Astrocyte (in vitro differentiated cells and primary cell): Measurements from ENCODE around the gene EIF1B. TPM values are rescaled to one million over a fixed set of nuclear protein-coding genes. Genes with fewer than 3 reads are reported as not detected.

Experiments
- DNase-seq: peaks from one replicate; pipeline ENCODE4 v3.0.0-alpha.2; 2010; ENCODE audit warnings: low read depth
- FAIRE-seq: peaks from 2 replicates; lab custom pipeline; 2011; peaks lifted over from hg19 to GRCh38; lab: Jason Lieb, UNC
- H2AFZ ChIP-seq: 2 replicates; pipeline ENCODE4 v1.6.0; 2012; ENCODE audit warnings: low read depth, low read length, inconsistent platforms
- H3K27ac ChIP-seq: 2 replicates; pipeline ENCODE4 v1.5.1; 2011; ENCODE audit warnings: low read depth, low read length, inconsistent platforms
- H3K27me3 ChIP-seq: 2 replicates; pipeline ENCODE4 v1.6.0; 2011; ENCODE audit warnings: low read length, inconsistent platforms; ENCODE audit not compliant: insufficient read depth
- H3K36me3 ChIP-seq: 2 replicates; pipeline ENCODE4 v1.5.1; 2011; ENCODE audit warnings: low read length, inconsistent platforms; ENCODE audit not compliant: insufficient read depth
- H3K4me1 ChIP-seq: 2 replicates; pipeline ENCODE4 v1.5.1; 2011; ENCODE audit warnings: low read length, inconsistent platforms; ENCODE audit not compliant: insufficient read depth
- H3K4me2 ChIP-seq: 2 replicates; pipeline ENCODE4 v1.6.0; 2012; ENCODE audit warnings: low read length, inconsistent platforms
- H3K4me3 ChIP-seq: 2 replicates; pipeline ENCODE4 v1.5.1; 2011; ENCODE audit warnings: low read depth, mild to moderate bottlenecking, low read length, inconsistent platforms; ENCODE audit not compliant: insufficient read depth
- H3K79me2 ChIP-seq: 2 replicates; pipeline ENCODE4 v1.6.0; 2012; ENCODE audit warnings: mild to moderate bottlenecking, low read length, inconsistent platforms; ENCODE audit not compliant: insufficient read depth
- H3K9ac ChIP-seq: 2 replicates; pipeline ENCODE4 v1.6.0; 2012; ENCODE audit warnings: mild to moderate bottlenecking, low read length, inconsistent platforms
- H3K9me3 ChIP-seq: 2 replicates; pipeline ENCODE4 v1.5.1; 2012; ENCODE audit warnings: low read depth, mild to moderate bottlenecking, low read length, inconsistent platforms; ENCODE audit not compliant: insufficient read depth
- H4K20me1 ChIP-seq: 2 replicates; pipeline ENCODE4 v1.6.0; 2012; ENCODE audit warnings: low read length, inconsistent platforms; ENCODE audit not compliant: insufficient read depth
- H3K27ac Mint-ChIP-seq: one replicate; pipeline ENCODE4 v1.8.0; 2021; ENCODE audit warnings: mild to moderate bottlenecking, mixed read lengths; ENCODE audit not compliant: unreplicated experiment
- H3K27me3 Mint-ChIP-seq: one replicate; pipeline ENCODE4 v1.8.0; 2021; ENCODE audit warnings: low read depth, mixed read lengths; ENCODE audit not compliant: unreplicated experiment
- H3K36me3 Mint-ChIP-seq: one replicate; pipeline ENCODE4 v1.8.0; 2021; ENCODE audit warnings: low read depth, mixed read lengths; ENCODE audit not compliant: unreplicated experiment
- H3K4me1 Mint-ChIP-seq: one replicate; pipeline ENCODE4 v1.8.0; 2021; ENCODE audit warnings: low read depth, mixed read lengths; ENCODE audit not compliant: unreplicated experiment
- H3K4me3 Mint-ChIP-seq: one replicate; pipeline ENCODE4 v1.8.0; 2021; ENCODE audit warnings: mild to moderate bottlenecking, moderate library complexity, mixed read lengths; ENCODE audit not compliant: unreplicated experiment
- H3K9me3 Mint-ChIP-seq: one replicate; pipeline ENCODE4 v1.8.0; 2021; ENCODE audit warnings: mild to moderate bottlenecking, mixed read lengths; ENCODE audit not compliant: unreplicated experiment
- EZH2 ChIP-seq: IDR thresholded peaks from 2 replicates; pipeline ENCODE4 v1.6.1; 2012; ENCODE audit warnings: mild to moderate bottlenecking, low read length, inconsistent platforms; ENCODE audit not compliant: insufficient read depth
- total RNA-seq: library from RNA; stranded (reverse); gene quantifications from 2 replicates; pipeline ENCODE4 v1.2.1, GENCODE V29; 2021
- TF ChIP-seq, protein P1 (sequence below): IDR thresholded peaks from 2 replicates; pipeline ENCODE4 v1.5.1; 2011; ENCODE audit warnings: low read depth, mild to moderate bottlenecking, inconsistent platforms, low read length, moderate library complexity; ENCODE audit not compliant: insufficient read depth

Gene EIF1B
- total RNA-seq, 1 donor from 2014 or later = 62.5 TPM

DNA sequence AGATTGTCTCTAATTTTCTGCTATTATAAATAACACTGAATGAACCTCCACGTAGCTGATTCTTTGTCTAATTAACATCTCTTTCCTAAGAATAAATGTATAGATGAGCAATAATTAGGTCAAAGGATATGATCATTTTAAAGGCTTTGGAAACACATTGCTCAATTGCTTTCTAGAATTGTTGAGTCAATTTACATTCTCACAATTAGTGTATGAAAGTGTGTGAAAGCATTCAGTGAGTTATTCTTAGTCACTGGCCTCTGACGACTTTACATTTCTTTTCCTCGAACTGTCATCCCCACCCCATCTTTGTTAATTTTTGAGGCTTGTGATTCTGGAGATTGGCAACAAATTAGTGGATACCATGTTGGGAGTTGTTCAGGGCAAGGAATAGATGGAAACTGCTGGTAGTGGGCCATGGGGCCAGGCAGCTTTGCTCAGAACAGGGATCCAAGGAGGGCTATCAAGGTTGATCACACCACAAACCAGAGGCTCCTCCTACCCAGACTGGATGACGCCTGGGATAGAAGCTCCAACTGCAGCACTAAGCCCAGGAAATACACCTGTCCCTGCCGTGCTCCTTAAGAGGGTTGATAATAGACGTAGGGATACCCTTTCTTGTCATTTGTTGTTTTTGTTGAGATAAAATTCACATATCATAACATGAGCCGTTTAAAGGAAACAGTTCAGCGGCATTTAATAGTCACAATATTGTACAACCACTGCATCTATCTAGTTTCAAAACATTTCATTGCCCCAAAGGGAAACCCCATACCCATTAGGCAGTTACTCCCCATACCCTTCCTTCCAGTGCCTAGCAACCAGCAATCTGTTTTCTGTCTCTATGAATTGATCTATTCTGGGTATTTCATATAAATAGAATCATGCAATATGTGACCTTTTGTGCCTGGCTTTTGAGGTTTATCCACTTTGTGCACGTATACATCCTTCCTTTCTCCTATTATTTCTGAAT is 27.9 kb downstream of the EIF1B start:
- TF ChIP-seq, protein P1, sequence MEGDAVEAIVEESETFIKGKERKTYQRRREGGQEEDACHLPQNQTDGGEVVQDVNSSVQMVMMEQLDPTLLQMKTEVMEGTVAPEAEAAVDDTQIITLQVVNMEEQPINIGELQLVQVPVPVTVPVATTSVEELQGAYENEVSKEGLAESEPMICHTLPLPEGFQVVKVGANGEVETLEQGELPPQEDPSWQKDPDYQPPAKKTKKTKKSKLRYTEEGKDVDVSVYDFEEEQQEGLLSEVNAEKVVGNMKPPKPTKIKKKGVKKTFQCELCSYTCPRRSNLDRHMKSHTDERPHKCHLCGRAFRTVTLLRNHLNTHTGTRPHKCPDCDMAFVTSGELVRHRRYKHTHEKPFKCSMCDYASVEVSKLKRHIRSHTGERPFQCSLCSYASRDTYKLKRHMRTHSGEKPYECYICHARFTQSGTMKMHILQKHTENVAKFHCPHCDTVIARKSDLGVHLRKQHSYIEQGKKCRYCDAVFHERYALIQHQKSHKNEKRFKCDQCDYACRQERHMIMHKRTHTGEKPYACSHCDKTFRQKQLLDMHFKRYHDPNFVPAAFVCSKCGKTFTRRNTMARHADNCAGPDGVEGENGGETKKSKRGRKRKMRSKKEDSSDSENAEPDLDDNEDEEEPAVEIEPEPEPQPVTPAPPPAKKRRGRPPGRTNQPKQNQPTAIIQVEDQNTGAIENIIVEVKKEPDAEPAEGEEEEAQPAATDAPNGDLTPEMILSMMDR = no peak
- TF ChIP-seq EZH2 = no peak
- Mint-ChIP-seq H3K27me3 (no peaks in the 10 kb centered on the region), H3K9me3 (peaks cover 5% of the 10 kb centered on the region), H3K4me3 (no peak overlapping the region), H3K36me3 (peaks cover 2% of the 10 kb centered on the region), H3K27ac (no peak overlapping the region), H3K4me1 (no peaks in the 10 kb centered on the region)
- no peaks in the 10 kb centered on the region for H3K9me3 ChIP-seq
- no peaks in the 10 kb centered on the region for H3K27me3 ChIP-seq
- H3K4me3 ChIP-seq = no peak overlapping the region
- H2AFZ ChIP-seq = no peak overlapping the region
- H3K36me3 ChIP-seq = no peaks in the 10 kb centered on the region
- no peaks in the 10 kb centered on the region for H3K4me1 ChIP-seq
- no peaks in the 10 kb centered on the region for H4K20me1 ChIP-seq
- no peak overlapping the region for H3K27ac ChIP-seq
- no peaks in the 10 kb centered on the region for H3K79me2 ChIP-seq
- H3K9ac ChIP-seq = no peak overlapping the region
- no peak overlapping the region for H3K4me2 ChIP-seq
- FAIRE-seq (no peak), DNase-seq (no peak)

GRCh38 chr3:40339871-40340270 is 30.4 kb downstream of the EIF1B start:
- H3K4me1 ChIP-seq = no peaks in the 10 kb centered on the region
- H3K27ac ChIP-seq = no peak overlapping the region
- H3K27me3 Mint-ChIP-seq = no peaks in the 10 kb centered on the region
- no peaks in the 10 kb centered on the region for H3K79me2 ChIP-seq
- no peak for FAIRE-seq
- H3K4me2 ChIP-seq = no peak overlapping the region
- H2AFZ ChIP-seq = no peak overlapping the region
- no peaks in the 10 kb centered on the region for H3K9me3 Mint-ChIP-seq
- no peak overlapping the region for H3K4me3 ChIP-seq
- DNase-seq = no peak
- H3K36me3 Mint-ChIP-seq = no peaks in the 10 kb centered on the region
- H4K20me1 ChIP-seq = no peaks in the 10 kb centered on the region
- no peak for TF ChIP-seq EZH2
- TF ChIP-seq, protein P1 = no peak
- no peaks in the 10 kb centered on the region for H3K27me3 ChIP-seq
- no peaks in the 10 kb centered on the region for H3K4me1 Mint-ChIP-seq
- no peaks in the 10 kb centered on the region for H3K36me3 ChIP-seq
- H3K9ac ChIP-seq = no peak overlapping the region
- H3K9me3 ChIP-seq = no peaks in the 10 kb centered on the region
- no peak overlapping the region for H3K27ac Mint-ChIP-seq
- H3K4me3 Mint-ChIP-seq = no peak overlapping the region
